ELR (cell line): ENCODE measurements around the gene SPAG9.

ENCODE experiments used
- DNase-seq: peaks from one replicate; pipeline ENCODE4 v3.0.0-alpha.2; 2015; ENCODE audit warnings: low read depth

Gene SPAG9, protein sequence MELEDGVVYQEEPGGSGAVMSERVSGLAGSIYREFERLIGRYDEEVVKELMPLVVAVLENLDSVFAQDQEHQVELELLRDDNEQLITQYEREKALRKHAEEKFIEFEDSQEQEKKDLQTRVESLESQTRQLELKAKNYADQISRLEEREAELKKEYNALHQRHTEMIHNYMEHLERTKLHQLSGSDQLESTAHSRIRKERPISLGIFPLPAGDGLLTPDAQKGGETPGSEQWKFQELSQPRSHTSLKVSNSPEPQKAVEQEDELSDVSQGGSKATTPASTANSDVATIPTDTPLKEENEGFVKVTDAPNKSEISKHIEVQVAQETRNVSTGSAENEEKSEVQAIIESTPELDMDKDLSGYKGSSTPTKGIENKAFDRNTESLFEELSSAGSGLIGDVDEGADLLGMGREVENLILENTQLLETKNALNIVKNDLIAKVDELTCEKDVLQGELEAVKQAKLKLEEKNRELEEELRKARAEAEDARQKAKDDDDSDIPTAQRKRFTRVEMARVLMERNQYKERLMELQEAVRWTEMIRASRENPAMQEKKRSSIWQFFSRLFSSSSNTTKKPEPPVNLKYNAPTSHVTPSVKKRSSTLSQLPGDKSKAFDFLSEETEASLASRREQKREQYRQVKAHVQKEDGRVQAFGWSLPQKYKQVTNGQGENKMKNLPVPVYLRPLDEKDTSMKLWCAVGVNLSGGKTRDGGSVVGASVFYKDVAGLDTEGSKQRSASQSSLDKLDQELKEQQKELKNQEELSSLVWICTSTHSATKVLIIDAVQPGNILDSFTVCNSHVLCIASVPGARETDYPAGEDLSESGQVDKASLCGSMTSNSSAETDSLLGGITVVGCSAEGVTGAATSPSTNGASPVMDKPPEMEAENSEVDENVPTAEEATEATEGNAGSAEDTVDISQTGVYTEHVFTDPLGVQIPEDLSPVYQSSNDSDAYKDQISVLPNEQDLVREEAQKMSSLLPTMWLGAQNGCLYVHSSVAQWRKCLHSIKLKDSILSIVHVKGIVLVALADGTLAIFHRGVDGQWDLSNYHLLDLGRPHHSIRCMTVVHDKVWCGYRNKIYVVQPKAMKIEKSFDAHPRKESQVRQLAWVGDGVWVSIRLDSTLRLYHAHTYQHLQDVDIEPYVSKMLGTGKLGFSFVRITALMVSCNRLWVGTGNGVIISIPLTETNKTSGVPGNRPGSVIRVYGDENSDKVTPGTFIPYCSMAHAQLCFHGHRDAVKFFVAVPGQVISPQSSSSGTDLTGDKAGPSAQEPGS (N-terminal part only)

DNA sequence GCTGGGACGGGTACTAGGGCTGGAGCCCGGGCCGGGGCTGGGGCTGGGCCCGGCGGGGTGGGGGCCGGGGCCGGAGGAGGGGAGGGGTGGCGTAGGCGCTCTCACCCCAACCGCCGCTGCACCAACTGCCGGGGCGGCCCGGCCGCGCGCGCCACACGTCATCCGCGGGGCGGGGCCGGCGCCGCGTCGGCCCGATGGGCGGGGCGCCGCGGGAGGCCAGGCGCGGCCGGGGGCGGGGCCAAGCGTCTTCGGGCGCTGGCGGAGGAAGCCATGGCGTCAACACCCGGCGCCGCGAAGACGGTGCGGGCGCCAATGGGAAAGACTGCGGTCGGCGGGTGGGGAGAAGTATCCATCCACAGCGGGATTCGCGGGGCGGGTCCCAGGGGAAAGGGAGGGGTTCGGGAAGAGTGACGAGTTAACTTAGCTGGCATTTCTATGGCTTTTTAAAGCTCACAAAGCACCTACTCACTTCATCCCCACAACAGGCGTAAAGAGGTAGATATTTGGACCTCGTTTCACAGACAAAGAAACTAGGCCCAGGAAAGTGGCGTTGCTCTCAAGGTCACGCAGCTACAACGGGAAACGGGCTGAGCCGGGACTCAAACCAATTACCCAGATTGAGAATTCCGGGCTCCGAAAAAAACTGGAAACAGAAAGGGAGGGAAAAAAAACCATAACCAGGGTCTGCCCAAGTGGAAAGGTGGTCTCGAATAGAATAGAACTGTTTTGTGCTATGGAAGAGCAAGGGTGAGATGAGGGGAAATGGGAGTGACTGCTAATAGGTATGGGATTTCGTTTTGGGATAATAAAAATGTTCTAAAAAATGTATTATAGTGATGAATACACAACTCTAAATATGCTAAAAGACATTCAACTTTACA, at the start of gene SPAG9:
Gene SPAG9, minus strand, starts transcription at position 130 of the 881 bp plus-strand sequence. CDS start 212 bp downstream, outside the sequence.
- peak; percentile 99 for DNase-seq

DNA sequence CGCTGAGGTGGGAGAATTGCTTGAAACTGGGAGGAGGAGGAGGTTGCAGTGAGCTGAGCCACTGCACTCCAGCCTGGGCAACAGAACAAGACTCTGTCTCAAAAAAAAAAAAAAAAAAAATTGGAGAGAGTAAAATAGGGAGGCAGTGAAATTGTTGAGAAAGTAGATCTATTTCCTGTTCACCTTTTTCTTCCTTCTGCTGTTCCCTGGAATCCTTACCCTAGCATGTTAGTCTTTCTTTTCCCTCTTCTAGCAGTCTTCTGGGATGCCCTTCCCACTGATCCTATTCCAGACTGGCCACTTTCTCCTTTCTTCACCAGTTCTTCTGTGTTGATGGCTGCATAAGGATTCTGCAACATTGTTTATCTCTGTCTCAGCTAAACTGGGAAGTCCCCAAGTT, 48.7 kb upstream of the SPAG9 start:
- DNase-seq, result no peak

DNA sequence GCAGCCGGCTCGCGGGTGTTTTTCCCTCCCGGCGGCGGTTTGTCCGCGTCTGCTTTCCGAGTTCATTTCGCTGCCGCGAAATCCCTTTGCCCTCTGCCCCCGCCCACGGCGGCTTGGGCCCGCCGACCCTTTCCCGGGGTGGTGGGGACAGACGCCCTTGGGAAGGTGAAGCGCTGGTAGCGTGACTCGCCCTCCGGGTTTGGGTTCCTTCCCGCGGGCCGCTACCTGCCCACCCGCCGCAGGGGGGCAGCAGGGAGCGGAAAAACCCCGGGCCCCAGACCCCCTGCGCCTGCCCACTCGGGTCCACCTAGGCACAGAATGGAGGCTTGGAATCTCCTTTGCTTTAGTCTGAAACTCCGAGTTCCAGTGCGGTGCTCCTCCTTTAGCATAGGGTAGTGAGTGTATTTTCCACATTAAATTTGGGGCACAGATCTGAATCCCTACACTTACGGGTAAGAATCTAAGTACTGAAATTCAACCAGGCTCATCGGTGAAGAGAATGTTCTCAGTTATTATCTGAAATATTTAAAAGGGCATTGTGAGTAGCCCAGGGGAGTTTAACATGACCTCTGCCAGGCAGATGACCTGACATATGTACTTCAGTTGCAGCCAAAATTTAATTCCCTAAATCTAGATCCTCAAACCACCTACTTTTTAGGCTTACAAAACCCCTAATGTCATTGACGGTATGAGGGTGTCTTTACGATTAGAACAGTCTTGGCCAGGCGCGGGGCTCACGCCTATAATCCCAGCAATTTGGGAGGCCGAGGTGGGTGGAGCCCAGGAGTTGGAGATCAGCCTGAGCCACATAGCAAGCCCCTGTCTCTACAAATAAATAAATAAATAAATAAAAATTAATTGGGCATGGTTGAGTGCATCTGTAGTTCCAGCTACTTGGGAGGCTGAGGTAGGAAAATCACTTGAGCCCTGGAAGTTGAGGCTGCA, 46.6 kb upstream of the SPAG9 start:
- DNase-seq, result peak; percentile 73

GRCh38 chr17:51166198-51166986, 45.7 kb upstream of the SPAG9 start, which contains the start of gene NME2:
Gene NME2 (plus strand): TSS chr17:51166411. CDS start chr17:51166831, 420 bp downstream.
- DNase-seq, result peak; percentile 93

- DNase-seq, result peak; percentile 60
Measured at GRCh38 chr17:51165680-51166197, 45.1 kb upstream of the SPAG9 start.

GRCh38 chr17:51164911-51165679, 44.4 kb upstream of the SPAG9 start:
- DNase-seq, result no peak

- no peak for DNase-seq
Measured at GRCh38 chr17:51161541-51161940, 40.9 kb upstream of the SPAG9 start.

- no peak for DNase-seq
Measured at GRCh38 chr17:51159604-51160003, 38.9 kb upstream of the SPAG9 start.

GRCh38 chr17:51155416-51155815, 34.7 kb upstream of the SPAG9 start:
- DNase-seq, result no peak

DNA sequence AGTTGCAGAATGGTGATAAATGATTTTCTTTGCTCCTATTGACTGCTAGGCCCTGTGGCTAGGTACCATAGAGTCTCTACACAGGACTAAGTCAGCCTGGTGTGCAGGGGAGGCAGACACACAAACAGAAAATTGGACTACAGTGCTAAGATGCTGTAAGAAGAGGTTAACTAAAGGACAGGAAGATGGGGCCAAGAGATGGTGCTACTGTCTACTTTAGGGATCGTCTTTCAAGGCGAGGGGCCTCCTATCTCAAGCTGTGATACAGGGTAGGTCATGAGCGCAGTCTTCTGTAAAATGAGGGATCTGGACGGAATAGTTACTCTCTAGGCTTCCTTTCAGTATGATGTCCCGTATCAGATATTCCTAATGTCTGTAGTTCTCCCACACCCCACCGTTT, 33.5 kb upstream of the SPAG9 start:
- peak; percentile 24 for DNase-seq

GRCh38 chr17:51153210-51154072, 32.8 kb upstream of the SPAG9 start, which contains the start of gene NME1:
Gene NME1 (plus strand): TSS chr17:51153559. CDS start chr17:51155655, 2,096 bp downstream.
- DNase-seq, result peak; percentile 100

DNA sequence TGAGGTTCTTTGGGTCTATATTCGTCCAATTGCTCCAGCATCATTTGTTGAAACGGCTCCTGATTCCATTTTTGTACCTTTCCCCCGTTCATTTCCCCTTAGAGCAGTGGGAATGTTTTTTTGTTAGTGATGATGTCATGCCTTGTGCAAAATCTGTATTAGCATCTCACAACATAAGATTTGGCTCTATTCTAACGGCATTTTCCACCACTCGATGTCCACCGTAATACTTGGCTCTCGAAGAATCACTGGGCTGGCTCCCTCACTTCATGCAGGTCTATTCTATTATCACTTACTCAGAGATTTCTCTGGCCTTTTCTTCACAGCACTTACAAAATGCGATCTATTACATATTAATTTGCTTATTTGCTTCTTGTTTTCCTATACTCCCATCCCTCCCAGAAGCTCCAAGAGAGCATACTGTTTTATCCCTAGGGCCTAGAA, 32.1 kb upstream of the SPAG9 start:
- DNase-seq, result peak; percentile 54

GRCh38 chr17:51150932-51151331, 30.3 kb upstream of the SPAG9 start:
- no peak for DNase-seq

DNA sequence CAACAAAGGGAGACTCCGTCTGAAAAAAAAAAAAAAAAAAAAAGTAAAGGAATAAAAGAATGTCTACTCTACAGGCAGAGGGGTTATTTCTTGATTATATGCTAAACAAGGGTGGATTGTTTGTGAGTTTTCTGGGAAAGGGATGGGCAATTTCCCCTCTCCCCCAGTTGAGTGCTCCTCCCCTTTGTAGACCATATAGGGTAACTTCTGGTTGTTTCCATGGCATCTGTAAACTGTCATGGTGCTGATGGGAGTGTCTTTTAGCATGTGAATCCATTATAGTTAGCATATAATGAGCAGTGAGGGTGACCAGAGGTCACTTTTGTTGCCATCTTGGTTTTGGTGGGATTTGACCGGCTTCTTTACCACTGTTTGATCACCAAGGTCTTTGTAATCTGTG, 28.5 kb upstream of the SPAG9 start:
- DNase-seq, result no peak

DNA sequence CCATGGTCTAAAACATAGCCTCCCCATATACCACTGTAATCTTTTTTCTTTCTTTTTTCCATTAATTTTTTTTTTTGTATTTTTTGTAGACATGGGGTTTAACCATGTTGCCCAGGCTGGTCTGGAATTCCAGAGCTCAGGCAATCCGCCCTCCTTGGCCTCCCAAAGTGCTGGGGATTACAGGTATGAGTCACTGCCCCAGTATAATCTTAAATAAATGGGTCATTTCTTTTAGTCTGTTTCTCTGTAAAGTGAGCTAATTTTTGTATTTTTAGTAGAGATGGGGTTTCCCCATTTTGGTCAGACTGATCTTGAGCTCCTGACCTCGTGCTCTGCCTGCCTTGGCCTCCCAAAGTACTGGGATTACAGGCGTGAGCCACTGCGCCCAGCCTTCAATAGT, 27.0 kb upstream of the SPAG9 start:
- DNase-seq, result peak; percentile 48

GRCh38 chr17:51144266-51145022, 23.8 kb upstream of the SPAG9 start:
- DNase-seq, result no peak
